ENCODE data around the gene RAB27B.
A peak's percentile ranks its signal among the peaks of the same experiment; 100 is the strongest.

The RAB27B gene, protein sequence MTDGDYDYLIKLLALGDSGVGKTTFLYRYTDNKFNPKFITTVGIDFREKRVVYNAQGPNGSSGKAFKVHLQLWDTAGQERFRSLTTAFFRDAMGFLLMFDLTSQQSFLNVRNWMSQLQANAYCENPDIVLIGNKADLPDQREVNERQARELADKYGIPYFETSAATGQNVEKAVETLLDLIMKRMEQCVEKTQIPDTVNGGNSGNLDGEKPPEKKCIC

GRCh38 chr18:54828281-54828881 is at the start of gene RAB27B:
RAB27B (plus strand) TSS chr18:54828477; CDS start chr18:54877586, 49,109 bp downstream.
- peak; percentile 95 for ATAC-seq
- TF ChIP-seq CSRNP3 (CRISPR knock-in tag; IDR thresholded peaks at IDR 0.05) (no peak), SNAI2 (CRISPR knock-in tag; IDR thresholded peaks at IDR 0.05) (no peak), PPARA (CRISPR knock-in tag; IDR thresholded peaks at IDR 0.05; ENCODE audit: borderline replicate concordance) (no peak), ESRRG (CRISPR knock-in tag; IDR thresholded peaks at IDR 0.05) (no peak), CSDC2 (CRISPR knock-in tag; IDR thresholded peaks at IDR 0.05) (no peak)
- TF ChIP-seq, protein P1, sequence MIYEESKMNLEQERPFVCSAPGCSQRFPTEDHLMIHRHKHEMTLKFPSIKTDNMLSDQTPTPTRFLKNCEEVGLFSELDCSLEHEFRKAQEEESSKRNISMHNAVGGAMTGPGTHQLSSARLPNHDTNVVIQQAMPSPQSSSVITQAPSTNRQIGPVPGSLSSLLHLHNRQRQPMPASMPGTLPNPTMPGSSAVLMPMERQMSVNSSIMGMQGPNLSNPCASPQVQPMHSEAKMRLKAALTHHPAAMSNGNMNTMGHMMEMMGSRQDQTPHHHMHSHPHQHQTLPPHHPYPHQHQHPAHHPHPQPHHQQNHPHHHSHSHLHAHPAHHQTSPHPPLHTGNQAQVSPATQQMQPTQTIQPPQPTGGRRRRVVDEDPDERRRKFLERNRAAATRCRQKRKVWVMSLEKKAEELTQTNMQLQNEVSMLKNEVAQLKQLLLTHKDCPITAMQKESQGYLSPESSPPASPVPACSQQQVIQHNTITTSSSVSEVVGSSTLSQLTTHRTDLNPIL (CRISPR knock-in tag; IDR thresholded peaks at IDR 0.05; ENCODE audit: low read depth), result no peak

GRCh38 chr18:54780285-54780861 is 47.9 kb upstream of the RAB27B start:
- TF ChIP-seq TOX (CRISPR knock-in tag; IDR thresholded peaks at IDR 0.05; ENCODE audit: borderline replicate concordance) (no peak), PATZ1 (CRISPR knock-in tag; IDR thresholded peaks at IDR 0.05; ENCODE audit: borderline replicate concordance) (no peak), RARB (CRISPR knock-in tag; IDR thresholded peaks at IDR 0.05) (no peak), OSR1 (CRISPR knock-in tag; IDR thresholded peaks at IDR 0.05) (no peak), CSDC2 (CRISPR knock-in tag; IDR thresholded peaks at IDR 0.05) (no peak)
- no peak for ATAC-seq

DNA sequence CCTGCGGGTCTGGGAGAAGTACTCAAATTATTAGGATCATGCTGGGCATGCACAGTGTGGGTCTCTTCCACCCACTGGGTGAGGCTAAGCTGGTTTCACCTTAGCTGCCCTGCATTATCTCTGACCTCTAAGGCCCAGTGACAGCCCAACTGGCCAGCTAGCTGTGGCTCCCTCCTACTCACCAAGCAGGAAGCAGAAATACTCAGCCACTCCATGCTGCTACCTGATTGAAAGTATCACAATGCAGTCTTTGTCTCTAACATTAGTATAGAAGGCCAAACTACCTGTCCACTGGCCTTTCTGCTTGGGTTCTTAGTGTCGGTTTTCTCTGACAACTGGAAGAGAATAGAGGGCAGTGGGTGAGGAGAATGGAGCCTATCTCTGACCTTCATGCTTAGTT is 47.3 kb upstream of the RAB27B start:
- ATAC-seq, result no peak
- TF ChIP-seq ZC3H10 (CRISPR knock-in tag; IDR thresholded peaks at IDR 0.05), result no peak
- TF ChIP-seq TCF4 (CRISPR knock-in tag; IDR thresholded peaks at IDR 0.05; ENCODE audit: borderline replicate concordance), result no peak
- TF ChIP-seq CSDC2 (CRISPR knock-in tag; IDR thresholded peaks at IDR 0.05), result no peak
- no peak for TF ChIP-seq GLIS3 (CRISPR knock-in tag; IDR thresholded peaks at IDR 0.05)
- TF ChIP-seq, protein P1 (CRISPR knock-in tag; IDR thresholded peaks at IDR 0.05; ENCODE audit: low read depth), result no peak
- TF ChIP-seq PPARA (CRISPR knock-in tag; IDR thresholded peaks at IDR 0.05; ENCODE audit: borderline replicate concordance), result no peak
- TF ChIP-seq ZNF565 (CRISPR knock-in tag; conservative IDR thresholded peaks at IDR 0.05; ENCODE audit: low read depth), result no peak
- TF ChIP-seq SNAI2 (CRISPR knock-in tag; IDR thresholded peaks at IDR 0.05), result no peak
- no peak for TF ChIP-seq CSRNP3 (CRISPR knock-in tag; IDR thresholded peaks at IDR 0.05)
- no peak for TF ChIP-seq ZNF8 (CRISPR knock-in tag; IDR thresholded peaks at IDR 0.05)
- TF ChIP-seq OSR1 (CRISPR knock-in tag; IDR thresholded peaks at IDR 0.05), result no peak

DNA sequence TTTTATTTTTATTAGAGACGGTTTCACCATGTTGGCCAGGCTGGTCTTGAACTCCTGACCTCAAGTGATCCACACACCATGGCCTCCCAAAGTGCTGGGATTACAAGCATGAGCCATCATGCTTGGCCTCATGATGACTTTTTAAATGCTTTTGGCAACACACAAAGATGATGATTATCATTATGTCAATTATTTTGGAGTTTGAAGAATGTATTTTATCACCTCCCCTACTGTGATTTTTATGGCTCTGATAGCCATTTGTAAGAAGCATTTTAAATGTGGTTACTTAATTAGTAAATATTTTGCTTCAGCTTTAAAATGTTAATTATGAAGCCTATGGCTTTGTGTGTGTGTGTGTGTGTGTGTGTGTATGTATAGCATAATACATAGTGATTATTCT is 45.1 kb upstream of the RAB27B start:
- TF ChIP-seq PATZ1 (CRISPR knock-in tag; IDR thresholded peaks at IDR 0.05; ENCODE audit: borderline replicate concordance) (no peak), CSDC2 (CRISPR knock-in tag; IDR thresholded peaks at IDR 0.05) (no peak), ZNF565 (CRISPR knock-in tag; conservative IDR thresholded peaks at IDR 0.05; ENCODE audit: low read depth) (no peak), OSR1 (CRISPR knock-in tag; IDR thresholded peaks at IDR 0.05) (no peak), CSRNP3 (CRISPR knock-in tag; IDR thresholded peaks at IDR 0.05) (no peak), ZFP30 (CRISPR knock-in tag; IDR thresholded peaks at IDR 0.05) (no peak), ZNF8 (CRISPR knock-in tag; IDR thresholded peaks at IDR 0.05) (no peak)
- TF ChIP-seq, protein P2, sequence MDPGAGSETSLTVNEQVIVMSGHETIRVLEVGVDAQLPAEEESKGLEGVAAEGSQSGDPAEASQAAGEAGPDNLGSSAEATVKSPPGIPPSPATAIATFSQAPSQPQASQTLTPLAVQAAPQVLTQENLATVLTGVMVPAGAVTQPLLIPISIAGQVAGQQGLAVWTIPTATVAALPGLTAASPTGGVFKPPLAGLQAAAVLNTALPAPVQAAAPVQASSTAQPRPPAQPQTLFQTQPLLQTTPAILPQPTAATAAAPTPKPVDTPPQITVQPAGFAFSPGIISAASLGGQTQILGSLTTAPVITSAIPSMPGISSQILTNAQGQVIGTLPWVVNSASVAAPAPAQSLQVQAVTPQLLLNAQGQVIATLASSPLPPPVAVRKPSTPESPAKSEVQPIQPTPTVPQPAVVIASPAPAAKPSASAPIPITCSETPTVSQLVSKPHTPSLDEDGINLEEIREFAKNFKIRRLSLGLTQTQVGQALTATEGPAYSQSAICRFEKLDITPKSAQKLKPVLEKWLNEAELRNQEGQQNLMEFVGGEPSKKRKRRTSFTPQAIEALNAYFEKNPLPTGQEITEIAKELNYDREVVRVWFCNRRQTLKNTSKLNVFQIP (CRISPR knock-in tag; IDR thresholded peaks at IDR 0.05; ENCODE audit: borderline replicate concordance, low read depth), result no peak
- TF ChIP-seq, protein P1 (CRISPR knock-in tag; IDR thresholded peaks at IDR 0.05; ENCODE audit: low read depth), result no peak
- ATAC-seq, result no peak

Data from SK-N-SH treated with all-trans-retinoic acid at 6 μM for 48 hours (cell line).